Fibroblast of villous mesenchyme (primary cell): ENCODE measurements around the gene PTOV1. TPM values are rescaled to one million over a fixed set of nuclear protein-coding genes. Genes with fewer than 3 reads are reported as not detected.

Source experiments
- DNase-seq: peaks from one replicate; pipeline ENCODE4 v3.0.0-alpha.2; 2010; ENCODE audit warnings: low read depth
- H3K4me3 ChIP-seq: 2 replicates; pipeline ENCODE4 v1.5.1; 2011; ENCODE audit warnings: low read depth, mild to moderate bottlenecking, low read length
- small RNA-seq: library from RNA; depleted of rRNA; stranded (forward); fragments of <200 nt; gene quantifications from one replicate; pipeline ENCODE3, GENCODE V24; 2012
- total RNA-seq: library from RNA; depleted of rRNA; stranded (reverse); fragments of >200 nt; gene quantifications from 2 replicates; pipeline ENCODE4 v1.2.3, GENCODE V29; 2012
- TF ChIP-seq, protein P1 (sequence below): IDR thresholded peaks from 2 replicates; pipeline ENCODE4 v1.5.1; 2012; ENCODE audit warnings: low read depth, mild to moderate bottlenecking, low read length; ENCODE audit not compliant: insufficient read depth

PTOV1 gene
- total RNA-seq, 1 donor: 47.9 TPM

DNA sequence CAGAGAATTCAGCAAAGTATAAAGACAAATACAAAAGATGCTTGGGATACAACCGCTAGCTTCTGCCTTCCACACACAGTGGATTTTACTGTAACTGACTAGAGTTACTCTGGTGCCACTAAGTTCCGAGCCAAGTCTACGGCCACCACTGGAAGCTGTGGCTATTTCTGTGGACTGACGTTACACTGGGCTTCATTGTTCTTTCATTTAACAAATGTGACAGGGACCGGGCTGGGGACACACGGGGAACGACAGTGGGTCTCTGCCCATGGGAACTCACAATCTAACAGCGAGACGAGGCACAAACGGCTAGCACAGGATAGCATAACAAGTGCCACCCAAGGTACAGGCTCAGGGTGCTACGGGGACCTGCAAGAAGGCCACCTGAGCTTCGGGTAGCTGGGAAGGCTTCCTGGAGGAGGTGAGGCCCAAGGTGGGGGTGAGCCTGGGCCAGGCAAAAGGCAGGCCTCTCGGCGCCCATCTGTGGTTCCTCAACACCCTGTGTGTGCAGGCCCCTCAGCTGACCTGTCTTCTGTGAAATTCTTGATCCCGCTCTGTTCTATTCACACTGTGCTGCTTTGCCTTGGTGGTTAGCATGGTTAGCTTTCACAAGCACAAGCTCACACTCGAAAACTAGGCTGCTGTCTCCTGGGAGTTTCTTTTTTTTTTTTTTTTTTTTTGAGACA lies 56.1 kb downstream of the PTOV1 start:
- DNase-seq: no peak
- H3K4me3 ChIP-seq: no peak overlapping the region
- TF ChIP-seq, protein P1, sequence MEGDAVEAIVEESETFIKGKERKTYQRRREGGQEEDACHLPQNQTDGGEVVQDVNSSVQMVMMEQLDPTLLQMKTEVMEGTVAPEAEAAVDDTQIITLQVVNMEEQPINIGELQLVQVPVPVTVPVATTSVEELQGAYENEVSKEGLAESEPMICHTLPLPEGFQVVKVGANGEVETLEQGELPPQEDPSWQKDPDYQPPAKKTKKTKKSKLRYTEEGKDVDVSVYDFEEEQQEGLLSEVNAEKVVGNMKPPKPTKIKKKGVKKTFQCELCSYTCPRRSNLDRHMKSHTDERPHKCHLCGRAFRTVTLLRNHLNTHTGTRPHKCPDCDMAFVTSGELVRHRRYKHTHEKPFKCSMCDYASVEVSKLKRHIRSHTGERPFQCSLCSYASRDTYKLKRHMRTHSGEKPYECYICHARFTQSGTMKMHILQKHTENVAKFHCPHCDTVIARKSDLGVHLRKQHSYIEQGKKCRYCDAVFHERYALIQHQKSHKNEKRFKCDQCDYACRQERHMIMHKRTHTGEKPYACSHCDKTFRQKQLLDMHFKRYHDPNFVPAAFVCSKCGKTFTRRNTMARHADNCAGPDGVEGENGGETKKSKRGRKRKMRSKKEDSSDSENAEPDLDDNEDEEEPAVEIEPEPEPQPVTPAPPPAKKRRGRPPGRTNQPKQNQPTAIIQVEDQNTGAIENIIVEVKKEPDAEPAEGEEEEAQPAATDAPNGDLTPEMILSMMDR: no peak

DNA sequence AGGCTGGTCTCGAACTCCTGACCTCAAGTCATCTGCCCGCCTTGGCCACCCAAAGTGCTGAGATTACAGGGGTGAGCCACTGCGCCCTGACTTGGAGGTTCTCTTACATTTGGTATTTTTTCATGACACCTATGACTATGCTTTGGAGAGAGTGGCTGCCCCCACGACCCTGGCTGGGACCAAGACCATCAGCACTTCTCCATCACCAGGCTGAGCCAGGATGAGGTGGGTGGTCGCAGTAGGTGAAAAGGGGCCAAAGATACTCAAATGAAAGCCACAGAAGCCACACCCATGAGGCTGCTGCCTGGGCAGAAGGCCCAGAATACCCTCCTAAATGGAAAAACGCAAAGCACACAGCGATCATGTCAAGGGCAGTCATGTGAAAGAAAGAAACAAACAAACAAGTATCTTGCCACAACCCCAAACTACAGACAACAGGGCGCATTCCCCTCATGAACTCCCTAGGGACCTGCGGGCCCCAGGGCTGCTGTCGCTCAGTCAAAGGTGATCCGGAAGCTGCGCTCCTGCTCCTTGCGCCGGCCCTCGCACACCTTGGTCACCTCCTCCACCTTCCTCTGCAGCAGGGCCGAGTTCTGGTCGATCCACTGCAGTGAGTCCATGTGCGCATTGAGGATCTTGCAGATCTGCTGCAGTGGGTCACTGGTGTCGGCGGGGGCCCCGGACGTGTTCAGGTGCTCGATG lies 56.9 kb downstream of the PTOV1 start:
- TF ChIP-seq, protein P1: no peak
- no peak overlapping the region for H3K4me3 ChIP-seq
- DNase-seq: no peak

DNA sequence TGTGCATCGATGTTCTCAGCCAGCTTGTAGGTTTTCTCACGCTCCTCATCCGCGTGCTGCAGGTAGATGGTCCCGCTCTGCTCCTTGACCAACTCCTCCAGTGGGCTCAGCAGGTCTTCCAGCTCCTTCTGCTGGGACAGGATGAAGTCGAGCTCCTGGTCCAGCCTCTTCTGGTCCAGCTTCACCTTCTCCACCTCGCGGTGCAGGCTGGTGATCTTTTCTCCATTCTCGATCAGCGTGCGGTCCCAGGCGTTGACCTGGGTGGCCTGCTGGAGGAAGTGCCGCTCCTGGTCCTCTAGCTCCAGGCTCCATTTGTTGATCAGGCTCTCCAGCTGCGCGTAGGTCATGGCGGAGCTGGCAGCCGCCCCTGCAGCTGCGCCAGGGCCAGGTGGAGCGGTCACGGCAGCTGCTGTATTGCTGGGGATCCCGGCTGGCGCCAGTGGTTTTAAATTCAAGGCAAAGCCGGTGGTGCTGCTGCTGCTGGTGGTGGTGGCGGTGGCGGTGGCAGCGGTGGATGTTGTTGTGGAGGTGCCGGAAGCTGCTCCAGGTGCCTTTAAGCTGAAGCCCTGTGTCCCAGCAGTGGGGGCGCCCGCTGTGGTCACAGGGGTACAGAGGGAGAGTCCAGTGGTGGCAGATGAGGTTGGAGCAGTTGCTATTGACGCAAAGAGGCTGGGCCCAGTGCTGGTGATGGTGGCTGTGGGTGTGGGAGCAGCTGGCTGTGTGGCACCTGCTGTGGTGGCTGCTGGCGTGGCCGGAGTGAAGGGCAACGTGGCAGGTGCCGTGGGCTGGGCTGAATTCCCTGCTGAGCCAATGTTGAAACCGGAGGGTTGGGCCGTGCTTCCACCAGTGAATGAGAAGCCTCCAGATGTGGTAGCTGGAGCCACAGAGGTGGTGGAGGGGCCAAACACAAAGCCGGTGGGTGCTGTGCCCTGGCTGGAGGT lies 57.8 kb downstream of the PTOV1 start:
- no peak for DNase-seq
- H3K4me3 ChIP-seq: no peak overlapping the region
- TF ChIP-seq, protein P1: no peak

DNA sequence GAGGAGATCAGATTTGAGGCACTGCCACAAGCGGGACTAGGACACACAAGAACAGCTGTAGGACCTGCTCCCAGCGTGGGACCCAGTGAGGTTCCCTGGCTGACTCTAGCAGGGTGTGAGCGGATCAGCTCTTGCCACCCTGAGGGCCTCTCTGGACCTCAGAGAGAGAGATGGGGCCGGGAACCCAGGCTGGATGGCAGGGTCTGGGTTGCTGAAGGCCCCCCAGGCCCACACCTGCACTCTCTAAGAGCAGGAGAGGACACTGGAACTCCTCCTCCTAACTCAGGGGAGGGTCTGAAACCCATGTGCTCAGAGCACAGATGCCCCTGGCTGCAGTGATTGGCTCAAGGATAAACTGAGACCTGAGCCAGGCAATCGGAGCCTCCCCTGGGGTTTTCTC lies 59.2 kb downstream of the PTOV1 start:
- TF ChIP-seq, protein P1: no peak
- H3K4me3 ChIP-seq: no peak overlapping the region
- DNase-seq: no peak

Small RNA genes lying within 50 kb of the gene (small RNA-seq; reads per million reads assigned to genes)
- gene MIR4749: not detected

Other genes starting within 250 kb of the PTOV1 start
- gene RRAS, start 211.0 kb upstream of the PTOV1 start, total RNA-seq: 43.2 and 44.5 TPM in 2 replicates
- gene SCAF1, start 208.9 kb upstream of the PTOV1 start, total RNA-seq: 17.4 and 18.1 TPM in 2 replicates
- 49.9 and 66.5 TPM in 2 replicates for gene IRF3, start 185.3 kb upstream of the PTOV1 start, total RNA-seq
- 4.7 and 6.8 TPM in 2 replicates for gene BCL2L12, start 185.2 kb upstream of the PTOV1 start, total RNA-seq
- gene PRMT1, start 173.9 kb upstream of the PTOV1 start, total RNA-seq: 258 and 341 TPM in 2 replicates
- under 0.01 and 0.32 TPM in 2 replicates for gene ADM5, start 161.6 kb upstream of the PTOV1 start, total RNA-seq
- 20.0 and 32.0 TPM in 2 replicates for gene CPT1C, start 160.0 kb upstream of the PTOV1 start, total RNA-seq
- 0.43 TPM in 1 of 2 replicates, not detected in the other for gene TSKS, start 87.9 kb upstream of the PTOV1 start, total RNA-seq
- 92.0 and 97.0 TPM in 2 replicates for gene AP2A1, start 84.2 kb upstream of the PTOV1 start, total RNA-seq
- gene FUZ, start 37.9 kb upstream of the PTOV1 start, total RNA-seq: 15.1 and 19.3 TPM in 2 replicates
- gene MED25, start 32.9 kb upstream of the PTOV1 start, total RNA-seq: 21.6 and 21.9 TPM in 2 replicates
- 40.2 and 64.1 TPM in 2 replicates for gene PNKP, start 16.4 kb downstream of the PTOV1 start, total RNA-seq
- 11.9 and 12.5 TPM in 2 replicates for gene AKT1S1, start 26.2 kb downstream of the PTOV1 start, total RNA-seq
- 23.3 and 27.4 TPM in 2 replicates for gene TBC1D17, start 26.5 kb downstream of the PTOV1 start, total RNA-seq
- 0.43 and 0.64 TPM in 2 replicates for gene IL4I1, start 45.7 kb downstream of the PTOV1 start, total RNA-seq
- 8.2 and 9.0 TPM in 2 replicates for gene ATF5, start 78.0 kb downstream of the PTOV1 start, total RNA-seq
- 25.8 and 43.2 TPM in 2 replicates for gene NUP62, start 78.3 kb downstream of the PTOV1 start, total RNA-seq
- gene SIGLEC11, start 110.0 kb downstream of the PTOV1 start, total RNA-seq: not detected in 2 replicates
- gene VRK3, start 174.2 kb downstream of the PTOV1 start, total RNA-seq: 20.3 and 28.5 TPM in 2 replicates
- 6.4 and 7.3 TPM in 2 replicates for gene ZNF473, start 174.8 kb downstream of the PTOV1 start, total RNA-seq